A549 (cell line): Measurements from ENCODE around the gene AIF1.

Source experiments
- CHD2 ChIP-seq: fragments of 150-350 bp; IDR thresholded peaks from 2 replicates; pipeline ENCODE4 v1.6.1; 2014; ENCODE audit warnings: low read length; ENCODE audit not compliant: partially characterized antibody
- CHD4 ChIP-seq: fragments of 200-600 bp; sonication (generic); IDR thresholded peaks from 2 replicates; pipeline ENCODE4 v1.6.1; 2016; ENCODE audit warnings: antibody characterized with exemption, mild to moderate bottlenecking, borderline replicate concordance
- CTCF ChIP-seq: fragments of >200 bp; sonication (Bioruptor Twin); formaldehyde crosslinking; IDR thresholded peaks from 3 replicates; pipeline ENCODE4 v1.5.1; 2016
- MAFK ChIP-seq: fragments of 450-650 bp; IDR thresholded peaks from 2 replicates; pipeline ENCODE4 v1.6.1; 2014; ENCODE audit not compliant: partially characterized antibody
- POLR2A ChIP-seq: IDR thresholded peaks from 2 replicates; pipeline ENCODE4 v1.6.1; 2012; ENCODE audit warnings: mild to moderate bottlenecking, low read length
- RNF2 ChIP-seq: fragments of 200-600 bp; sonication (generic); IDR thresholded peaks from 2 replicates; pipeline ENCODE4 v1.6.1; 2016; ENCODE audit warnings: low read depth, mild to moderate bottlenecking, antibody characterized with exemption, moderate library complexity, borderline replicate concordance
- SREBF2 ChIP-seq: fragments of 450-650 bp; IDR thresholded peaks from 2 replicates; pipeline ENCODE4 v1.6.1; 2014; ENCODE audit warnings: mild to moderate bottlenecking, moderate library complexity

- no peak for TF ChIP-seq CTCF
- TF ChIP-seq RNF2: no peak
- no peak for TF ChIP-seq CHD4
- no peak for TF ChIP-seq MAFK
- no peak for TF ChIP-seq POLR2A
- no peak for TF ChIP-seq CHD2
- no peak for TF ChIP-seq SREBF2
Measured at GRCh38 chr6:31641370-31641769, 26.3 kb downstream of the AIF1 start.
